ENCODE measurements around the gene RPA1.
"Not testable (repeated sequence)": the region's sequence is repeated elsewhere in the genome, so short reads cannot be mapped to it uniquely, and the experiment has no call there.

RPA1 gene

GRCh38 chr17:1880851-1881630, 51.2 kb downstream of the RPA1 start:
- no peak for DNase-seq

- no peak for DNase-seq
These were observed 53.0 kb downstream of the RPA1 start for GRCh38 chr17:1882836-1883235.

GRCh38 chr17:1883536-1883935, 53.7 kb downstream of the RPA1 start:
- no peak for DNase-seq

GRCh38 chr17:1888741-1889140, 58.9 kb downstream of the RPA1 start:
- DNase-seq = no peak

- no peak for DNase-seq
These were observed 61.1 kb downstream of the RPA1 start for GRCh38 chr17:1890758-1891450.

- no peak for DNase-seq
These were observed 65.0 kb downstream of the RPA1 start for GRCh38 chr17:1894753-1895339.

GRCh38 chr17:1895479-1895878, 65.7 kb downstream of the RPA1 start:
- not testable (repeated sequence) for DNase-seq

- DNase-seq = no peak
These were observed 66.7 kb downstream of the RPA1 start for GRCh38 chr17:1896243-1897104.

GRCh38 chr17:1897105-1897656, 67.4 kb downstream of the RPA1 start:
- DNase-seq = no peak

GRCh38 chr17:1898332-1898731, 68.5 kb downstream of the RPA1 start:
- DNase-seq = no peak

GRCh38 chr17:1898872-1899271, 69.1 kb downstream of the RPA1 start:
- DNase-seq = no peak

- DNase-seq = no peak
These were observed 69.7 kb downstream of the RPA1 start for GRCh38 chr17:1899403-1900000.

- no peak for DNase-seq
These were observed 74.7 kb downstream of the RPA1 start for GRCh38 chr17:1904273-1905182.

- DNase-seq = no peak
These were observed 75.5 kb downstream of the RPA1 start for GRCh38 chr17:1905190-1905913.

- DNase-seq = no peak
These were observed 76.9 kb downstream of the RPA1 start for GRCh38 chr17:1906662-1907101.

GRCh38 chr17:1907216-1907631, 77.4 kb downstream of the RPA1 start:
- no peak for DNase-seq

GRCh38 chr17:1907909-1908698, 78.3 kb downstream of the RPA1 start:
- peak; percentile 56 for DNase-seq

- peak; percentile 85 for DNase-seq
These were observed 79.0 kb downstream of the RPA1 start for GRCh38 chr17:1908699-1909309.

GRCh38 chr17:1909985-1910384, 80.2 kb downstream of the RPA1 start:
- no peak for DNase-seq
